LNCaP clone FGC (cell line): Measurements from ENCODE around the gene CCDC121.

Experiments used
- DNase-seq: peaks from one replicate; pipeline ENCODE4 v3.0.0-alpha.2; 2011; ENCODE audit warnings: low read depth
- H3K4me3 ChIP-seq: 2 replicates; pipeline ENCODE4 v1.5.1; 2011; ENCODE audit warnings: mild to moderate bottlenecking, low read depth, low read length, control low read depth
- TF ChIP-seq, protein P1 (sequence below): IDR thresholded peaks from 2 replicates; pipeline ENCODE4 v1.5.1; 2012; ENCODE audit warnings: mild to moderate bottlenecking; ENCODE audit not compliant: control insufficient read depth, insufficient read depth; ENCODE audit errors: extremely low read depth

CCDC121 gene

DNA sequence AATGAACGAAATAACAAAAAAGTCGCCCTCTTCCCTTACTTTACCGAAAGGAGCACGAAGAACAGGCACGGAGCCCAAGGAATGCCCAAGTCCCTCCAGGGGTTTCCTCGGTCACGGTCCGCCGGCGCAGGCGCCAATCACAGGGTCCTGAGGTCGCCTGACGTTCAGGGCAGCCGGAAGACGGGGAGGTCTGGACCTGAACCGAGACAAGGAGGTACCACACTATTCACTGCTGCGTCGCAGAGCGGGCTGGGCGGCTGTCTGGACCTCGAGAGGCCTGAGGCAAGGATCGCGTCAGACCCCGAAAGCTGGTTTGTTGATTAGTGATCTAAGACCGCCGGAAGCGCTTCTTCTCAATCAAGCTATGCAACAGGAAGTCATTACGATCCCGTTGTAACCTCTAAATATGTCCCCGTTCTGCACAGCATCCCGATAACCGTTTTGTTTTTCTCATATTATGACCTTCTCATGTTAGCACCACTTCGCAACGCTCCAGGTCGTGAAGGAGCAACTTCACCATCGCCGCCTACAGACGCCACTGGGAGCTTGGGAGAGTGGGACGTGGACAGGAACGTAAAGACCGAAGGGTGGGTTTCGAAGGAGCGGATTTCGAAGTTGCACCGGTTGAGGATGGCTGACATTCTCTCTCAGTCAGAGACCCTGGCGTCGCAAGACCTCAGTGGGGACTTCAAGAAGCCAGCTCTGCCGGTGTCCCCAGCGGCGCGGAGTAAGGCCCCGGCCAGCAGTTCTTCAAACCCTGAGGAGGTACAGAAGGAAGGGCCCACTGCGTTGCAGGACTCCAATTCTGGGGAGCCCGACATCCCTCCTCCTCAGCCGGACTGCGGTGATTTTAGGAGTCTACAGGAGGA is 34.7 kb upstream of the CCDC121 start, which contains the start of the genes SLC4A1AP and SUPT7L:
TSS of gene SLC4A1AP (plus strand) at position 605 of the 869 bp plus-strand sequence. CDS start at position 631, 26 bp downstream.
TSS of gene SUPT7L (minus strand) at position 330 of the 869 bp plus-strand sequence. CDS start 1,422 bp downstream, outside the sequence.
- DNase-seq, result peak; percentile 66
- peak within 1 kb of the TSS; percentile 87 for H3K4me3 ChIP-seq
- TF ChIP-seq, protein P1, sequence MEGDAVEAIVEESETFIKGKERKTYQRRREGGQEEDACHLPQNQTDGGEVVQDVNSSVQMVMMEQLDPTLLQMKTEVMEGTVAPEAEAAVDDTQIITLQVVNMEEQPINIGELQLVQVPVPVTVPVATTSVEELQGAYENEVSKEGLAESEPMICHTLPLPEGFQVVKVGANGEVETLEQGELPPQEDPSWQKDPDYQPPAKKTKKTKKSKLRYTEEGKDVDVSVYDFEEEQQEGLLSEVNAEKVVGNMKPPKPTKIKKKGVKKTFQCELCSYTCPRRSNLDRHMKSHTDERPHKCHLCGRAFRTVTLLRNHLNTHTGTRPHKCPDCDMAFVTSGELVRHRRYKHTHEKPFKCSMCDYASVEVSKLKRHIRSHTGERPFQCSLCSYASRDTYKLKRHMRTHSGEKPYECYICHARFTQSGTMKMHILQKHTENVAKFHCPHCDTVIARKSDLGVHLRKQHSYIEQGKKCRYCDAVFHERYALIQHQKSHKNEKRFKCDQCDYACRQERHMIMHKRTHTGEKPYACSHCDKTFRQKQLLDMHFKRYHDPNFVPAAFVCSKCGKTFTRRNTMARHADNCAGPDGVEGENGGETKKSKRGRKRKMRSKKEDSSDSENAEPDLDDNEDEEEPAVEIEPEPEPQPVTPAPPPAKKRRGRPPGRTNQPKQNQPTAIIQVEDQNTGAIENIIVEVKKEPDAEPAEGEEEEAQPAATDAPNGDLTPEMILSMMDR, result no peak

GRCh38 chr2:27661371-27661770 is 32.6 kb upstream of the CCDC121 start:
- H3K4me3 ChIP-seq, result no peak overlapping the region
- DNase-seq, result no peak
- TF ChIP-seq, protein P1, result no peak

- TF ChIP-seq, protein P1, result no peak
- DNase-seq, result no peak
- H3K4me3 ChIP-seq, result no peak overlapping the region
These were observed 26.5 kb upstream of the CCDC121 start for GRCh38 chr2:27655155-27655951.

DNA sequence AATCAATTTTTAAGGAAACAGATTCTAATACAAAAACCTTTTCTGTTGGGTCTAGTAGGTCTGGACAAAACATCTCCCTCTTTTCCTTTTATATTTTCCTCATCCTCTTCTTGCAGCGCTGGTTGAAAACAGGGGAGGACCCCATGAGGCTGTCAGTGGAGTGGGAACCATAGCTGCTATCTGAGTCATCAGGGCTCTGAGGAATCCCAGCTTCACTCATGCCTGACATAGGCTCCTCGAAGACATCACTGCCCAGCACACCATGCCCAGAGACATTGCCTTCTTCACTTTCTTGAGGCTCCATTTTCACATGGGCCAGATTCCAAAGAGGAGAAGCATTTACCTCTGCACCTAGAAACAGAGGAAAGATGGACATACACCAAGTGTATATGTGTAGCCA is 24.6 kb upstream of the CCDC121 start:
- TF ChIP-seq, protein P1, result no peak
- DNase-seq, result no peak
- no peak overlapping the region for H3K4me3 ChIP-seq

GRCh38 chr2:27652790-27653189 is 24.0 kb upstream of the CCDC121 start:
- DNase-seq, result no peak

DNA sequence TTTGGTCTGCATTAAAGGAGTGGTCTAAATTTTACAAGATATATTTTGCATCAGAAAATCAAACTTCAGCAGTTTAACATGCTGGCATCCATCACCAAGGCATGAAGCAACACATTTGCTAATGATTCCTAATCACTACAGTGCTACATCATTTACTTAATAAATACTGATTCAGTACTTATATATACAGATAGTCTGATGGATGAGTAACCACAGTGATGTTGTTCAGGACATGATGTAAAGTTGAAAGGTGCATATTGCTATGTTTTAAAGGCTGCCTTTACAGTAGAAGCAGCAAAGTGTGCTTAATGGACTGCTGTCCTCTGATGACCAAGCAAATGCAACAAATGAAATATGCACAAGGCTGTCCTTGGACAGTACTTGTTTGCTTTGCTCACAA is 23.5 kb upstream of the CCDC121 start:
- no peak for DNase-seq
- H3K4me3 ChIP-seq, result no peak overlapping the region
- TF ChIP-seq, protein P1, result no peak

More at GRCh38 chr2:27652790-27653189, 24.0 kb upstream of the CCDC121 start:
- TF ChIP-seq, protein P1, result no peak
- H3K4me3 ChIP-seq, result no peak overlapping the region
